Large intestine (tissue), 3 donors: ENCODE measurements around the gene ETS1. TPM values are rescaled to one million over a fixed set of nuclear protein-coding genes. Genes with fewer than 3 reads are reported as not detected.
A peak's percentile ranks its signal among the peaks of the same experiment; 100 is the strongest.

Experiments used
- DNase-seq, 2 donors: peaks; one replicate each; pipeline versions ENCODE4 v3.0.0 to v3.0.0-alpha.2; 2013
- H3K27ac ChIP-seq: one replicate; pipeline ENCODE4 v1.5.1; 2013; ENCODE audit warnings: low read length
- H3K27me3 ChIP-seq: 2 replicates; pipeline ENCODE4 v1.6.1; 2013; ENCODE audit warnings: low read length; ENCODE audit not compliant: control insufficient read depth, insufficient read depth
- H3K36me3 ChIP-seq: 2 replicates; pipeline ENCODE4 v1.6.1; 2013; ENCODE audit warnings: low read length; ENCODE audit not compliant: control insufficient read depth, insufficient read depth
- H3K4me1 ChIP-seq: one replicate; pipeline ENCODE4 v1.6.1; 2013; ENCODE audit warnings: low read length; ENCODE audit not compliant: control insufficient read depth, insufficient read depth
- H3K4me3 ChIP-seq: one replicate; pipeline ENCODE4 v1.5.1; 2013; ENCODE audit warnings: low read length
- H3K9me3 ChIP-seq: one replicate; pipeline ENCODE4 v1.6.1; 2013; ENCODE audit warnings: mild to moderate bottlenecking, low read depth, low read length, moderate library complexity; ENCODE audit not compliant: control insufficient read depth
- WGBS: methylation state at CpG from one replicate; pipeline ENCODE4 v1.1.5; 2013; ENCODE audit warnings: low lambda C conversion rate; ENCODE audit not compliant: insufficient coverage; 5-methylcytosine and 5-hydroxymethylcytosine counted together
- polyA plus RNA-seq: library from polyadenylated mRNA; unstranded; fragments of 120-200 nt; gene quantifications from one replicate; pipeline ENCODE4 v1.2.1, GENCODE V29; 2013

The ETS1 gene
- polyA plus RNA-seq, 1 donor: 40.8 TPM

GRCh38 chr11:128474036-128474874, 113.1 kb downstream of the ETS1 start:
- Histone ChIP-seq H3K27ac (no peak overlapping the region), H3K36me3 (peaks cover 8% of the 10 kb centered on the region), H3K4me1 (peaks cover 16% of the 10 kb centered on the region), H3K9me3 (no peaks in the 10 kb centered on the region), H3K27me3 (no peaks in the 10 kb centered on the region), H3K4me3 (no peak overlapping the region)
- DNase-seq: no peak
- 76% methylated on average over 2 of the region's 8 CpGs for WGBS

- no peaks in the 10 kb centered on the region for H3K27me3 ChIP-seq
- no peaks in the 10 kb centered on the region for H3K9me3 ChIP-seq
- H3K27ac ChIP-seq: no peak overlapping the region
- DNase-seq: peak in 1 of 2 donors; percentile 22
- peaks cover 16% of the 10 kb centered on the region for H3K4me1 ChIP-seq
- H3K4me3 ChIP-seq: no peak overlapping the region
- no CpG with 5 or more reads among the region's 4 CpGs for WGBS
- H3K36me3 ChIP-seq: peaks cover 10% of the 10 kb centered on the region
These were observed 113.7 kb downstream of the ETS1 start for GRCh38 chr11:128473636-128474035.

DNA sequence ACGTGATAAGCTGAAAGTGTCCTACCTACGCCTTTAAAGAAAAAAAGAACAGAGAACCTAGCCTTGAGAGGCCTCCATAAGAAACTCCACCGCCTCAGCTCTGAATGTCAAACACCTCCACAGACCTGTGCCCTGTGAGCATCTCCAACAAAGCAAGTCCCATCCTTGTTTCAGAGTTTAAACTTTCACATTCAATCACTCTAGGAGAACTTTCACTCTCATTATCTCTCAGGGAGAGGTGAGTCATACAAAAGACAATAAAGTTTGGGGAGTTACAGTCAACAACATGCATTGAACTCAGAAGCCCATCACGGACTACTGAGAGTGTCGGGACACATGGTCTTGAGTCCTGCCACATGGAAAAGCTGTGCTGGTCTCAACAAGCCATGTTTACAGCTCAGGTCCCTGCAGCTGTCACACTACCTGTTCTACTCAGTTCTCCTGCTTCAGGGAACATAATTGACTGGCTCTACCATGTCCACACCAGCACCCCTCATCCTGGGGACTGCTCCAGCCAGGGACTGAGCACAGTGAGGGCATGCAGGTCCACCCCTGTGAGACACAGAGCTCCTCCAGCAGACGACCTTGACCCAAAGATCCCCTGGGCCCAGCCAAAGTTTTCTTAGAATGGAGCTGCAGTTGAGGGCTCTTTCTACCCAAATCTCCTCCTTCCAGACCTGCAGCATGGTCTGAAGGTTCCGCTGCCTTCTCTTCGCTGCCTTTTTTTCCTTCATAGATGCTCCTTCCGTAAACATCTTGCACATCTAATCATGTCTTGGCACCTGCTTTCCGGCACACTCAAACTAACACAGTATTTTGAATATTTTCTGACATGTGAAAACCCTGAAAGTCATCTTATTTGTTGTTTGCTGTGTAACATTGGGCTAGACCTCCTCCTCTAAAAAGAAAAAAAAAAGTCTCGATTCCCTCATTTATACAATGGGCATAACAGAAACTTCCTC, 114.9 kb downstream of the ETS1 start:
- 100% methylated on average over 1 of the region's 11 CpGs for WGBS
- Histone ChIP-seq H3K27ac (no peak overlapping the region), H3K4me1 (peaks cover 21% of the 10 kb centered on the region)

DNA sequence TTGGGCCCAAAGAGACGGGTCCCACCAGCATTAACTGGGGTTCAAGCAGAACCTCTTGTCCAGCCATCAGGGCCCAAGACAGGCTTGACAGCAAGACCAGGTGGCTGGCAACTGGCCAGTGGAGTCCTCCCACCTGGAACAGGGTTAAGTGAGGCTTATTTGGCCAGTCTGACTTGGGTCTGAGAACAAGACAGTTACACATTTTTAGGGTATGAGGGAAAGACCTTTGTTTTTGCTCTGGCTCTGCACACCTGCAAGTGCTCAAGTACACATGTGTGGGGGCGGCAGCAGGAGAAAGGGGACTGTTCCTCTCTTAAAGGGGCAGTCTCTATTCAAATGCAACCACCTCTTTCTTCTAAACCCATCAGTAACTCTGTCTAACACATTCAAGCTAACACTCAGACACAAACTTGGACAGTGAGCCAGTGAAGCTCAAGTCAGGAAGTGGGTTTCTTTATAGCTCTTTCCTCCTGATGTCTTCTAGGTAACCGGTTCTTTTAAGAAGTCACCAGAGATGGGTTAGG, 116.2 kb downstream of the ETS1 start:
- Histone ChIP-seq H3K9me3 (no peaks in the 10 kb centered on the region), H3K4me1 (peaks cover 19% of the 10 kb centered on the region), H3K36me3 (peaks cover 5% of the 10 kb centered on the region), H3K27ac (no peak overlapping the region), H3K27me3 (no peaks in the 10 kb centered on the region), H3K4me3 (no peak overlapping the region)
- no CpG with 5 or more reads among the region's 3 CpGs for WGBS
- DNase-seq: no peak

More for the DNA sequence above, 114.9 kb downstream of the ETS1 start:
- DNase-seq: peak; percentile 30 to 55
- Histone ChIP-seq H3K9me3 (no peaks in the 10 kb centered on the region), H3K4me3 (no peak overlapping the region), H3K27me3 (no peaks in the 10 kb centered on the region), H3K36me3 (peaks cover 6% of the 10 kb centered on the region)

DNA sequence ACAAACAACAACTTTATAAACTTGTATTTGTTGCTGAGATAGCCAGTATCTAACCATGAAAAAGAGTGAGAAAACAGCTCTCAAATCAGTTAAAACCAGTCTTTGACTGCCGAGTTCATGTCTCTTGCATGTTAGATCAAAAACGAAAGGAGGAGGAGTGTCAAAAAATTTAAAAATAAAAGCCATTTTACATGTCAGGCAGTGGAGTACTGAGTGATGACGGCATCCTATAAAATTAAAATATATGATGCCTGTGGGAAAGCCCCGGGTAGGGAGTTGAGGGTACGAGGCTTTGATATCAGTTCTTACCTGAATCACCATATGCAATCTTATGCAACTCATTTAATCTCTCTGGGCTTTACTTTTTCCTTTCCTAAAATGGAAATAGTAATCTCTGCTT, 117.3 kb downstream of the ETS1 start:
- H3K36me3 ChIP-seq: peaks cover 13% of the 10 kb centered on the region
- no peaks in the 10 kb centered on the region for H3K27me3 ChIP-seq
- peaks cover 17% of the 10 kb centered on the region for H3K4me1 ChIP-seq
- 76% methylated on average over 2 of the region's 5 CpGs for WGBS
- H3K9me3 ChIP-seq: no peaks in the 10 kb centered on the region
- H3K27ac ChIP-seq: no peak overlapping the region
- no peak overlapping the region for H3K4me3 ChIP-seq
- DNase-seq: no peak

DNA sequence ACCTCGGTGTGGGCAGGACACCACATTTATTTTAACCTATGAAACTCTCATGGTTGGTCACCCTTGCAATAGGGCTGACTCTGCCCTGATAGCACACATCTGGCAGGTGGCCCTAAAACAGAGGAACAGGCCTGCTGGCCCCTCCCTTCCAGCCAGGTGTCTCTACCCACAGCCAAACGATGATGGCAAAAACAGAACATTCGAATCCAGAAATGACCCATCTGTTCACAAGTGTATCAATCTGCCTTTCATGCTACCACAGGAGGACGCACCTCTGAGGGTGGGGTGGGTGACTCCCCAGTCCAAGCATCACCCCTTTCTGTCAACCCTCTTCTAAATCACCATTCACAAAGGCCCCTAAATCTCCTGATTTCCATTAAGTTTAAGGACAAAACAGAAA, 118.1 kb downstream of the ETS1 start:
- Histone ChIP-seq H3K4me3 (no peak overlapping the region), H3K27ac (no peak overlapping the region), H3K27me3 (no peaks in the 10 kb centered on the region), H3K36me3 (peaks cover 13% of the 10 kb centered on the region), H3K4me1 (peaks cover 13% of the 10 kb centered on the region), H3K9me3 (no peaks in the 10 kb centered on the region)
- no peak for DNase-seq
- no CpG with 5 or more reads among the region's 4 CpGs for WGBS

- Histone ChIP-seq H3K4me3 (no peak overlapping the region), H3K36me3 (peaks cover 17% of the 10 kb centered on the region), H3K27ac (no peak overlapping the region), H3K9me3 (no peaks in the 10 kb centered on the region), H3K4me1 (peaks cover 9% of the 10 kb centered on the region), H3K27me3 (no peaks in the 10 kb centered on the region)
- no peak for DNase-seq
- WGBS: no CpG with 5 or more reads among the region's 1 CpG
These were observed 119.2 kb downstream of the ETS1 start for GRCh38 chr11:128468111-128468510.

DNA sequence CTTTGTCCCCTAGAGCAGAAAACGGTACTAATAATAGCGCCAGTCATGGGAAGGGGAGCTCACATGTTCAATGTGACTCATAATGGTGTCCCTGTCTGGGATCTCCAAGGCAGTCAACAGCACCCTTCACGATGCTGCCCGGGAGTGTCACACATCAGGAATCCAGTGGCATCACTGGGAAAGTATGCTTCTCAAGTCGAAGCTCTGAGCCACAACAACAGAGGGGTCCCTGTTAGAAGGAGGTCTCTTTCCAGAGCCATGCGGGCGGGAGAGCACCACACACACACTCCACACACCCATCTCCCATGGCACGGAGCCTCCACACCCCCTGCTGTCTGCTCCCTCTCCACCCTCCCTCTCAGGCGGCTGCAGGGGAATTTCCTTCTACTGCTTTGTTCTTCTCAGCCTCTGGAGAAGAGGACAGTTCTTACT, 119.7 kb downstream of the ETS1 start:
- DNase-seq: peak; percentile 66 to 88
- Histone ChIP-seq H3K27ac (peak overlapping the region; percentile 3), H3K27me3 (no peaks in the 10 kb centered on the region), H3K36me3 (peaks cover 22% of the 10 kb centered on the region), H3K9me3 (no peaks in the 10 kb centered on the region), H3K4me3 (no peak overlapping the region), H3K4me1 (peaks cover 9% of the 10 kb centered on the region)
- no CpG with 5 or more reads among the region's 9 CpGs for WGBS

- H3K4me1 ChIP-seq: peaks cover 9% of the 10 kb centered on the region
- peaks cover 25% of the 10 kb centered on the region for H3K36me3 ChIP-seq
- H3K9me3 ChIP-seq: no peaks in the 10 kb centered on the region
- no CpG with 5 or more reads among the region's 6 CpGs for WGBS
- no peak for DNase-seq
- H3K27ac ChIP-seq: peak overlapping the region; percentile 3
- no peak overlapping the region for H3K4me3 ChIP-seq
- no peaks in the 10 kb centered on the region for H3K27me3 ChIP-seq
These were observed 120.3 kb downstream of the ETS1 start for GRCh38 chr11:128467041-128467440.
